GM12874 (cell line): ENCODE measurements around the gene PCNX1.

Source experiments
- TF ChIP-seq, protein P1 (sequence below): IDR thresholded peaks from 2 replicates; pipeline ENCODE4 v1.5.1; 2011; ENCODE audit warnings: low read depth, mild to moderate bottlenecking, control low read depth, low read length, moderate library complexity; ENCODE audit not compliant: insufficient read depth

Gene PCNX1

DNA sequence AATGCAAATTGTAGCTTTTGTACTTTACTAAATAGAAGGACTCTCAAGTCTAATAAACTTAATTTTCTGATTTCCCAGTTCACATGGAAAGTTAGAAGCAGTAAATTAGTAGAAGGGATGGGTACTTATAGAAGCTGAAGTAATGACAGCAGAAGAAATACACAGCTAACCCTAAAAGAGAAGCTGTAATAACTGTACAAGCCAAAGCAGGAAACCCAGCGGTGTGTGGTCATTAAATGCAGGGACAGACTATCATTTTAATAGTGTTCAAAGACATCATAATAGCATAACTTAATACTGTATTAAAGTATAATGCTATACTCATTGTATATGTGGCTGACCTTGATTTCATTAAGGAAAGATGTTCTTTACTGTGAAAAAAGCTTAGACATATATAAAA lies 74.9 kb downstream of the PCNX1 start:
- TF ChIP-seq, protein P1, sequence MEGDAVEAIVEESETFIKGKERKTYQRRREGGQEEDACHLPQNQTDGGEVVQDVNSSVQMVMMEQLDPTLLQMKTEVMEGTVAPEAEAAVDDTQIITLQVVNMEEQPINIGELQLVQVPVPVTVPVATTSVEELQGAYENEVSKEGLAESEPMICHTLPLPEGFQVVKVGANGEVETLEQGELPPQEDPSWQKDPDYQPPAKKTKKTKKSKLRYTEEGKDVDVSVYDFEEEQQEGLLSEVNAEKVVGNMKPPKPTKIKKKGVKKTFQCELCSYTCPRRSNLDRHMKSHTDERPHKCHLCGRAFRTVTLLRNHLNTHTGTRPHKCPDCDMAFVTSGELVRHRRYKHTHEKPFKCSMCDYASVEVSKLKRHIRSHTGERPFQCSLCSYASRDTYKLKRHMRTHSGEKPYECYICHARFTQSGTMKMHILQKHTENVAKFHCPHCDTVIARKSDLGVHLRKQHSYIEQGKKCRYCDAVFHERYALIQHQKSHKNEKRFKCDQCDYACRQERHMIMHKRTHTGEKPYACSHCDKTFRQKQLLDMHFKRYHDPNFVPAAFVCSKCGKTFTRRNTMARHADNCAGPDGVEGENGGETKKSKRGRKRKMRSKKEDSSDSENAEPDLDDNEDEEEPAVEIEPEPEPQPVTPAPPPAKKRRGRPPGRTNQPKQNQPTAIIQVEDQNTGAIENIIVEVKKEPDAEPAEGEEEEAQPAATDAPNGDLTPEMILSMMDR: no peak

DNA sequence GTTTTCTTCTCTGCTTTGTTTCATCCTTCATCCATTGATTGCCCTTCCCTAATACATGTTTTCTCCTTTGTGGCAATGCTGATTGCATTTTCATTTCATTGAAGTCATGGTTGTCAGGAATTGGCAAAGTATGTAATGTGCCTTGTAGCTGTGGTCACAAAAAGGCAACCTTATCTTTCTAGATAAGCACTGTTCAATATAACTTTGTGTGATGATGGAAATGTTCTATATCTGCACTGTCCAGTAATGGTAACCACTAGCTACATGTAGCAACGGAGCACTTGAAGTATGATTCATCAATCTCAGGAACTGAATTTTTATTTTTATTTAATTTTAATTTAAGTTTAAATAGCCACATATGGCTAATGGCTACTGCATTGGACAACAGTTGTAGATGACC lies 79.8 kb downstream of the PCNX1 start:
- TF ChIP-seq, protein P1: no peak

DNA sequence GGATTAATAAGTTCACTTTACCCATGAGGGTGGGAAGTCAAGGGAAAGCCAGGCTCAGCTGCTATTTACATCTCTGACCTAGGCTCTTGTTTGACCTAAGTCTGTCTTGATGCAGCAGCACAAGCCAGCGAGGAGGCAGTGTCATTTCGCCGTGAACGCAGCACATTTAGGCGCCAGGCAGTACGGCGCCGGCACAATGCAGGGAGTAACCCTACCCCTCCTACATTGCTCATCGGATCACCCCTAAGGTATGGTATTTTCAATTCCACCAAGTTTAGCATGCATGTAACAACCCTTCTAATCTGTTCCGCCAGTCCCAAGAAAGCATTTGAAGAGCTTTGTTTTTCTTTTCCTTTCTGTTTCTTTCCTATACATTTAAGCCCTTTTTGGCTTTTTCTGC lies 81.2 kb downstream of the PCNX1 start:
- TF ChIP-seq, protein P1: no peak

DNA sequence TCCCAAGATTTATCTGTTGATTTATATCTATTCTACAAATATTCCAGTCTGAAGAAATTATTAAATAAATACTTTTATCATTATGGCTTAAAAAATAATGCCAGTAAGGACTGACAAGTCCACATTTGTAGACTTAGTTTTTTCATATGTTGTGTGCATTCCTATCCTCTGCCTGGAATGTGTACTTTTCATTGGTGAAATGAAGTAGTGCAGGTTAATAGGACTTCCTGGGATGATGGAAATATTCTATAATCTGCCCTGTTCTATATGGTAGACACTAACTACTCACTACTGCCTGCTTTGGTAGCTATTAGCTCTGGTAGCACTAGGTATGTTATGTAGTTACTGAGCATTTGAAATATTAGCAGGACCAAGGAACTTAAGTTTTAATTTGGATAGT lies 86.7 kb downstream of the PCNX1 start:
- TF ChIP-seq, protein P1: no peak

DNA sequence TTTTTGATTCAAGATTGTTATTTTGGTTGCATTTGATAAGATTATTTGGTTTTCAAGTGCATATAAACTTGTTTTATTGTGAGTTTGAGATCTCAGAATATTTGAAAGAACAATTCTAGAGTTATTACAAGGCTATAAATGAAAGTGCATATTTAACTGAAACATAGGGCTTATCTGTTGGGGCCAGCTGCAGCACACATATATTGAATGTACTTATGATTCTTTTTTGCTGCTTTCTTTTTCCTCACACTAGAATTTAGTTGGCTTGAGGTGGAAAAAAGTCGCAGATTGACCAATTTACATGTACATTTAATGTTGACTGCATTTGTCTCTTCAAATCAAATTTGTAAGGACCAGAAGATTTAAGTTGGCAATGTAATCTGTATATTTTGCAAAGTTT lies 88.0 kb downstream of the PCNX1 start:
- TF ChIP-seq, protein P1: no peak

DNA sequence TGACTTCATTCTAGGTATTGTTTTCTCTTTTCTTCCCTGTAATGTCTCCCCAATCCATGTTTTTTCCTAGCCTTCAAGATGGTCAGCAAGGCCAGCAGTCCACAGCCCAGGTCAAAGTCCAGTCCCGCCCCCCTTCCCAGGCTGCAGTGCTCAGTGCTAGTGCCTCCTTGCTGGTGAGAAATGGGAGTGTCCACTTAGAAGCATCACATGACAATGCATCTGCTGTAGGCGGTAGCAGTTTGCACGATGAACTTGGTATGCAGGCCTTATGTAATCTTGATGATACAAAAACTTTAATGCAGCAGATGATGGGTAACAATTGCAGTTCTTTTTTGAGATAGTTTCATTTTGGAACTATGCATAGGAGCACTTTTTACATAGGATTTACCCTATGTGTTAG lies 88.4 kb downstream of the PCNX1 start:
- TF ChIP-seq, protein P1: no peak

DNA sequence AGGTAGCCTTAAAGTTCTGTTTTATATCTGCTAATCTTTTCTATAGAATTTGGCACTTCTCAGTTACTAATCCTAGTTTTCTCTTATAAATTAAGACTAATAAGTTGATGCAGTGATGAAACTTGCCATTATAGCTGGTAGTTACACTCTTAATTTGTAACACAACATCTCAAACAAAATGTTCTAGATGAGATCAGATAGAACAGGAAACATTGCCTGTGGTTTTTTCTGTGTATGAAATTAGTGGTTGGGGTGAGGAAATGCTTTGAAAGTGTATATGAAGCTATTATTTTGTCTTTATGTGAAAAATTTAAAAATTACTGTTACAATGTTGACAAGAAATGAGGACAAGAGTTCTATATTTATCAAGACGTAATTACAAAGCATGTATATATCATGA lies 91.9 kb downstream of the PCNX1 start:
- TF ChIP-seq, protein P1: no peak

DNA sequence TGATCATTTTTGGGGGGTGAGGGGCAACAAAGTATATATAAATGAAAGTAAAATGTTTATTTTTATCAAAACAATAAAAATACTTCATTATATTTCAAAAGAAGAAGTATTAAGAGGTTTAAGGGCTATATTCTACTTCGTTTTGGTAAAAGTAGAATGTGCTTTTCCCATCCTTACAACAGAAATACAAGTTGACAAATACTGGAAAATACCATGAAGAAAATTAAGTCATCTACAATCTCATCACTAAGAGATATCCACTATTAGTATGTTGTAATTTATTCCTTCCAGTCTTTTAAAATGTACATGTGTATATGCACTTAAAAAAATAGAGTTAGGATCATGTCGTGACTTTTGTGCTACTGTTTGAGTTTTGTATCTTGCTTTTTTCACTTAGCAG lies 92.8 kb downstream of the PCNX1 start:
- TF ChIP-seq, protein P1: no peak
